Caki2 (cell line): Measurements from ENCODE around the gene FCRL3. TPM values are rescaled to one million over a fixed set of nuclear protein-coding genes. Genes with fewer than 3 reads are reported as not detected.
A peak's percentile ranks its signal among the peaks of the same experiment; 100 is the strongest.

Source experiments
- DNase-seq: peaks from one replicate; pipeline ENCODE4 v3.0.0-alpha.2; 2015; ENCODE audit warnings: low read depth
- in situ Hi-C: cut with HindIII; loops from 2 replicates; pipeline ENCODE4 v1.10.0; 2016; ENCODE audit warnings: low sequenced_read_pairs, low pct_unique_long_range_greater_than_20kb, mixed read lengths
- total RNA-seq: library from RNA; depleted of rRNA; stranded (reverse); fragments of >200 nt; shearing (Covaris generic); gene quantifications from 2 replicates; pipeline ENCODE4 v1.2.3, GENCODE V29; 2014; ENCODE audit warnings: low replicate concordance

Gene FCRL3
- total RNA-seq, 1 experiment from 2014 or later, result not detected

- DNase-seq, result no peak
- in situ Hi-C loops, result no loop called here
These were observed 5.2 kb downstream of the FCRL3 start for GRCh38 chr1:157695417-157695816.

GRCh38 chr1:157691285-157691920 lies 9.2 kb downstream of the FCRL3 start:
- in situ Hi-C loops, result no loop called here
- peak; percentile 14 for DNase-seq

GRCh38 chr1:157682710-157683437 lies 17.7 kb downstream of the FCRL3 start:
- in situ Hi-C loops, result no loop called here
- no peak for DNase-seq

- in situ Hi-C loops, result no loop called here
These were observed 21.8 kb downstream of the FCRL3 start for GRCh38 chr1:157678721-157679120.

GRCh38 chr1:157673008-157673407 lies 27.6 kb downstream of the FCRL3 start:
- DNase-seq, result no peak
- in situ Hi-C loops, result no loop called here

More at GRCh38 chr1:157678721-157679120, 21.8 kb downstream of the FCRL3 start:
- no peak for DNase-seq

GRCh38 chr1:157671895-157672294 lies 28.7 kb downstream of the FCRL3 start:
- DNase-seq, result no peak
- in situ Hi-C loops, result no loop called here

GRCh38 chr1:157659576-157660247 lies 40.9 kb downstream of the FCRL3 start:
- no peak for DNase-seq
- in situ Hi-C loops, result no loop called here

GRCh38 chr1:157658571-157658970 lies 42.0 kb downstream of the FCRL3 start:
- in situ Hi-C loops, result no loop called here
- DNase-seq, result no peak

- DNase-seq, result no peak
- in situ Hi-C loops, result no loop called here
These were observed 47.1 kb downstream of the FCRL3 start for GRCh38 chr1:157653494-157653873.

- in situ Hi-C loops, result no loop called here
These were observed 47.6 kb downstream of the FCRL3 start for GRCh38 chr1:157652859-157653493.

GRCh38 chr1:157648317-157648716 lies 52.3 kb downstream of the FCRL3 start:
- no peak for DNase-seq
- in situ Hi-C loops, result no loop called here

More at GRCh38 chr1:157652859-157653493, 47.6 kb downstream of the FCRL3 start:
- DNase-seq, result no peak

- in situ Hi-C loops, result no loop called here
These were observed 54.4 kb downstream of the FCRL3 start for GRCh38 chr1:157646144-157646543.

GRCh38 chr1:157641177-157641576 lies 59.4 kb downstream of the FCRL3 start:
- DNase-seq, result no peak
- in situ Hi-C loops, result no loop called here

More at GRCh38 chr1:157646144-157646543, 54.4 kb downstream of the FCRL3 start:
- no peak for DNase-seq

- in situ Hi-C loops, result no loop called here
- DNase-seq, result no peak
These were observed 60.8 kb downstream of the FCRL3 start for GRCh38 chr1:157639800-157640199.

GRCh38 chr1:157628773-157629172 lies 71.8 kb downstream of the FCRL3 start:
- in situ Hi-C loops, result no loop called here
- no peak for DNase-seq
